WI38 (cell line): ENCODE measurements around the gene ZSCAN9.
A peak's percentile ranks its signal among the peaks of the same experiment; 100 is the strongest.

Source experiments
- H3K4me3 ChIP-seq: 2 replicates; pipeline ENCODE4 v1.5.1; 2011; ENCODE audit warnings: low read depth, mild to moderate bottlenecking, control low read depth, low read length
- CTCF ChIP-seq: IDR thresholded peaks from 2 replicates; pipeline ENCODE4 v1.5.1; 2012; ENCODE audit warnings: low read depth, mild to moderate bottlenecking, control low read depth, low read length

Gene ZSCAN9

GRCh38 chr6:28258877-28259777 is 34.1 kb downstream of the ZSCAN9 start, which contains the start of gene NKAPL:
Gene NKAPL, plus strand, starts transcription at chr6:28259297. Its CDS starts 75 bp downstream, at chr6:28259372.
- no peak for TF ChIP-seq CTCF

GRCh38 chr6:28263922-28264321 is 38.8 kb downstream of the ZSCAN9 start:
- no peak overlapping the region for H3K4me3 ChIP-seq
- no peak for TF ChIP-seq CTCF

More at GRCh38 chr6:28258877-28259777, 34.1 kb downstream of the ZSCAN9 start, which contains the start of gene NKAPL:
- no peak within 1 kb of the TSS for H3K4me3 ChIP-seq

- no peak overlapping the region for H3K4me3 ChIP-seq
- no peak for TF ChIP-seq CTCF
Observed at GRCh38 chr6:28264834-28265401, 39.8 kb downstream of the ZSCAN9 start.

- TF ChIP-seq CTCF = no peak
- peak overlapping the region; percentile 79 for H3K4me3 ChIP-seq
Observed at GRCh38 chr6:28266563-28266961, 41.5 kb downstream of the ZSCAN9 start.

- peak within 1 kb of the TSS; percentile 79 for H3K4me3 ChIP-seq
- TF ChIP-seq CTCF = no peak
Observed at GRCh38 chr6:28266962-28267694, 42.1 kb downstream of the ZSCAN9 start, which contains the start of gene ZSCAN26. Gene ZSCAN26, plus strand, starts transcription at chr6:28267143. Its CDS starts 4,777 bp downstream, at chr6:28271920.

- no peak for TF ChIP-seq CTCF
- peak overlapping the region; percentile 79 for H3K4me3 ChIP-seq
Observed at GRCh38 chr6:28267695-28268059, 42.6 kb downstream of the ZSCAN9 start.

- H3K4me3 ChIP-seq = no peak overlapping the region
- no peak for TF ChIP-seq CTCF
Observed at GRCh38 chr6:28269492-28269891, 44.4 kb downstream of the ZSCAN9 start.
